ENCODE results near the gene PDE4D. TPM values are rescaled to one million over a fixed set of nuclear protein-coding genes. Genes with fewer than 3 reads are reported as not detected.

PDE4D gene
- total and polyA plus RNA-seq, 8 donors, result 1.5 to 7.1 (median 3.1) TPM

DNA sequence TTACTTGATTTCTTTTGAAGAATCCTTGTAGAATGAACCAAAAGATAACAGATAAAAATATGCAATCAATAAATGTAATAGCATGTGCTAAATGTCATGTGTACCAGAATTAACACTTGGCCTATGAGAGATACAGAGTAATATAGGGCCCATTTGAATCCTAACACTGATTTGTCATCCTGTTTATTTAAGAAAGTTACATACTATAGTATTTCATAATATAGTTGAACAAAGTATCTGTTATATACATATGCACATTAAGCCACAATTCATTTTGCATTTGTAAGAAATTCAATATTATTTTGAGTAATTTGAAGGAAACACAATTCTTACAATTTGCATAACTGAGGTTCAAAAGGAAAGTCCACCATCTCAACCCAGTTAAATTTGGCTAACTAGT lies 389.5 kb downstream of the PDE4D start:
- Histone ChIP-seq H3K4me1 (no peaks in the 10 kb centered on the region), H3K27me3 (no peaks in the 10 kb centered on the region), H3K9me3 (no peaks in the 10 kb centered on the region), H3K27ac (no peak overlapping the region), H3K36me3 (no peaks in the 10 kb centered on the region), H3K4me3 (no peak overlapping the region)
- FAIRE-seq, result no peak
- TF ChIP-seq, protein P1, sequence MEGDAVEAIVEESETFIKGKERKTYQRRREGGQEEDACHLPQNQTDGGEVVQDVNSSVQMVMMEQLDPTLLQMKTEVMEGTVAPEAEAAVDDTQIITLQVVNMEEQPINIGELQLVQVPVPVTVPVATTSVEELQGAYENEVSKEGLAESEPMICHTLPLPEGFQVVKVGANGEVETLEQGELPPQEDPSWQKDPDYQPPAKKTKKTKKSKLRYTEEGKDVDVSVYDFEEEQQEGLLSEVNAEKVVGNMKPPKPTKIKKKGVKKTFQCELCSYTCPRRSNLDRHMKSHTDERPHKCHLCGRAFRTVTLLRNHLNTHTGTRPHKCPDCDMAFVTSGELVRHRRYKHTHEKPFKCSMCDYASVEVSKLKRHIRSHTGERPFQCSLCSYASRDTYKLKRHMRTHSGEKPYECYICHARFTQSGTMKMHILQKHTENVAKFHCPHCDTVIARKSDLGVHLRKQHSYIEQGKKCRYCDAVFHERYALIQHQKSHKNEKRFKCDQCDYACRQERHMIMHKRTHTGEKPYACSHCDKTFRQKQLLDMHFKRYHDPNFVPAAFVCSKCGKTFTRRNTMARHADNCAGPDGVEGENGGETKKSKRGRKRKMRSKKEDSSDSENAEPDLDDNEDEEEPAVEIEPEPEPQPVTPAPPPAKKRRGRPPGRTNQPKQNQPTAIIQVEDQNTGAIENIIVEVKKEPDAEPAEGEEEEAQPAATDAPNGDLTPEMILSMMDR (IDR thresholded peaks at IDR 0.05), result no peak
- intact Hi-C loops (cut with DNase I), result loop anchor here in 2 of 3 donors (5.0 to 10.0 kb wide), 2 partner anchors 161 to 168 kb away; no protein-coding TSS in a partner anchor
- DNase-seq, result no peak
- no peak for ATAC-seq

- Histone ChIP-seq H3K4me3 (no peak overlapping the region), H3K27ac (no peak overlapping the region), H3K4me1 (no peaks in the 10 kb centered on the region), H3K9me3 (no peaks in the 10 kb centered on the region), H3K36me3 (no peaks in the 10 kb centered on the region), H3K27me3 (no peaks in the 10 kb centered on the region)
- ATAC-seq (no peak), DNase-seq (no peak), FAIRE-seq (no peak)
- TF ChIP-seq, protein P1 (IDR thresholded peaks at IDR 0.05), result no peak
- 43 to 62% methylated on average over 1 of the region's 1 CpG for WGBS, 2 donors
- intact Hi-C loops (cut with DNase I), result loop anchor here in 2 of 3 donors (5.0 to 10.0 kb wide), 2 partner anchors 162 to 169 kb away; no protein-coding TSS in a partner anchor
Observed at GRCh38 chr5:59503220-59503619, 390.3 kb downstream of the PDE4D start.

GRCh38 chr5:59501316-59501715 lies 392.2 kb downstream of the PDE4D start:
- no peaks in the 10 kb centered on the region for H3K27me3 ChIP-seq
- intact Hi-C loops (cut with DNase I), result loop anchor here in 2 of 3 donors (5.0 to 10.0 kb wide), 2 partner anchors 163 to 171 kb away; no protein-coding TSS in a partner anchor
- no peak for ATAC-seq
- no peak overlapping the region for H3K4me3 ChIP-seq
- WGBS, 2 donors, result 73 to 84% methylated on average over 1 of the region's 1 CpG
- H3K36me3 ChIP-seq, result no peaks in the 10 kb centered on the region
- DNase-seq, result no peak
- no peaks in the 10 kb centered on the region for H3K4me1 ChIP-seq
- no peak overlapping the region for H3K27ac ChIP-seq
- TF ChIP-seq, protein P1 (IDR thresholded peaks at IDR 0.05), result no peak
- H3K9me3 ChIP-seq, result no peaks in the 10 kb centered on the region
- no peak for FAIRE-seq

DNA sequence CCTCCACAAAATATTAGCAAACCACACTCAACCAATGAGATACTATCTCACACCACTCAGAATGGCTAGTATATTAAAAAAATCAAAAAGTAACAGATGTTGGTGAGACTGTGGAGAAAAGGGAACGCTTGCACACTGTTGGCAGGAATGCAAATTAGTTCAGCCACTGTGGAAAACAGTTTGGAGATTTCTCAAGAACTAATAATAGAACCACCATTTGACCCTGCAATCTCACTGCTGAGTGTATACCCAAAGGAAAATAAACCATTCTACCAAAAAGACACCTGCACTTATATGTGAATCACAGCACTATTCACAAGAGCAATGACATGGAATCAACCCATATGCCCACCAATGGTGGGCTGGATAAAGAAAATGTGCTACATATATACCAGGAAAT lies 393.5 kb downstream of the PDE4D start:
- no peaks in the 10 kb centered on the region for H3K9me3 ChIP-seq
- TF ChIP-seq, protein P1 (IDR thresholded peaks at IDR 0.05), result no peak
- DNase-seq, result no peak
- H3K36me3 ChIP-seq, result no peaks in the 10 kb centered on the region
- 38 to 41% methylated on average over 1 of the region's 1 CpG for WGBS, 2 donors
- intact Hi-C loops (cut with DNase I), result loop anchor here in 2 of 3 donors (5.0 to 10.0 kb wide), 2 partner anchors 165 to 172 kb away; no protein-coding TSS in a partner anchor
- no peak overlapping the region for H3K27ac ChIP-seq
- no peaks in the 10 kb centered on the region for H3K4me1 ChIP-seq
- no peaks in the 10 kb centered on the region for H3K27me3 ChIP-seq
- H3K4me3 ChIP-seq, result no peak overlapping the region
- no peak for FAIRE-seq
- no peak for ATAC-seq

DNA sequence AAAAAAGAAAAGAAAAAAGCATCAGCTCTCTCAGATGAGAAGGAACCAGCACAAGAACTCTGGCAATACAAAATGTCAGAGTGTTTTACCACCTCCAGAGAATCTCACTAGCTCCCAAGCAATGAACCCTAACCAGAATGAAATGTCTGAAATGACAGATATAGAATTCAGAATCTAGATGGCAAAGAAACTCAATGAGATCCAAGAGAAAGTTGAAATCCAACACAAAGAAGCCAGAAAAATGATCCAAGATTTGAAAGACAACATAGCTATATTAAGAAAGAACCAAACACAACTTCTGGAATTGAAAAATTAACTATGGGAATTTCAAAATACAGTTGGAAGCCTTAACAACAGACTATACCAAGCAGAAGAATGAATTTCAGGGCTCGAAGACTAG lies 396.3 kb downstream of the PDE4D start:
- Histone ChIP-seq H3K27ac (no peak overlapping the region), H3K4me3 (no peak overlapping the region), H3K9me3 (no peaks in the 10 kb centered on the region), H3K27me3 (no peaks in the 10 kb centered on the region), H3K36me3 (no peaks in the 10 kb centered on the region), H3K4me1 (no peaks in the 10 kb centered on the region)
- no peak for ATAC-seq
- intact Hi-C loops (cut with DNase I), result no loop called here
- TF ChIP-seq, protein P1 (IDR thresholded peaks at IDR 0.05), result no peak
- 80 to 92% methylated on average over 1 of the region's 1 CpG for WGBS, 2 donors
- no peak for FAIRE-seq
- DNase-seq, result no peak

Data from pancreas (tissue), 10 donors.